H1 (cell line): ENCODE results near the gene MS4A8.

Source experiments
- EP300 ChIP-seq, 2 experiments: IDR thresholded peaks; 1 replicate in 1 of 2; 2 replicates in 1 of 2; pipeline ENCODE4 v1.6.1; 2011 to 2012; ENCODE audit warnings: low read depth in 2 of 2, low read length in 2 of 2, mild to moderate bottlenecking in 2 of 2, borderline replicate concordance in 1 of 2, inconsistent platforms in 1 of 2, moderate library complexity in 1 of 2
- GABPA ChIP-seq: IDR thresholded peaks from 2 replicates; pipeline ENCODE4 v1.6.1; 2011; ENCODE audit warnings: mild to moderate bottlenecking, low read length, moderate library complexity, borderline replicate concordance; ENCODE audit not compliant: insufficient read depth
- POLR2A ChIP-seq, 2 experiments: IDR thresholded peaks; 1 replicate in 1 of 2; 2 replicates in 1 of 2; pipeline ENCODE4 v1.6.1; 2011; ENCODE audit warnings: low read depth in 2 of 2, low read length in 2 of 2, mild to moderate bottlenecking in 2 of 2; ENCODE audit errors: control extremely low read depth in 1 of 2
- POLR2AphosphoS5 ChIP-seq: IDR thresholded peaks from 2 replicates; pipeline ENCODE4 v1.6.1; 2011; ENCODE audit warnings: low read depth, low read length
- RFX5 ChIP-seq: IDR thresholded peaks from 2 replicates; pipeline ENCODE4 v1.6.1; 2011; ENCODE audit warnings: low read depth, low read length, improper control_type of control experiment, borderline replicate concordance
- ZNF274 ChIP-seq: IDR thresholded peaks from 2 replicates; pipeline ENCODE4 v1.7.0; 2012; ENCODE audit warnings: low read length, borderline replicate concordance; ENCODE audit errors: extremely low read depth
- TF ChIP-seq, protein P1 (sequence below), 3 experiments: IDR thresholded peaks; 1 replicate in 2 of 3; 2 replicates in 1 of 3; pipeline versions ENCODE4 v1.5.1 to v1.6.1; 2011; ENCODE audit warnings: low read length in 3 of 3, mild to moderate bottlenecking in 3 of 3, inconsistent platforms in 2 of 3, low read depth in 1 of 3, moderate library complexity in 1 of 3; ENCODE audit not compliant: insufficient read depth in 1 of 3; ENCODE audit errors: control extremely low read depth in 1 of 3

DNA sequence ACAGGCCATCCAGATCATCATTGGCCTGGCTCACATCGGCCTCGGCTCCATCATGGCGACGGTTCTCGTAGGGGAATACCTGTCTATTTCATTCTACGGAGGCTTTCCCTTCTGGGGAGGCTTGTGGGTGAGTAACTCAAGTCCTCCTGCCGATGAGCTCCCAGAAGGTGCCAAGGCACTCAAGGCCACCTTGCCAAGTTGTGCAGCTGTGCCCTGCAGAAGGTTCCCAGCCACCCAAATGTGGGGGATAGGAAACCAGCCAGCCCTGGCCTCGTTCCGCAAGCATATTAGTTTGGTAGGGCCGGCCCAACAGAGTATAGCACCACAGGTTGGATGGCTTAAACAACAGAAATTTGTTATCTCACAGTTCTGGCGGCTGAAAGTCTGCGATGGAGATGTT is 4.0 kb downstream of the MS4A8 start:
- TF ChIP-seq ZNF274 (no peak), EP300 (IDR thresholded peaks at IDR 0.05; ENCODE audit: borderline replicate concordance in 1 of 2, low read depth in 2 of 2, low read length in 2 of 2) (no peak), RFX5 (no peak), POLR2A (IDR thresholded peaks at IDR 0.05; ENCODE audit: control extremely low read depth in 1 of 2, low read depth in 2 of 2, low read length in 2 of 2) (no peak), GABPA (no peak), POLR2AphosphoS5 (no peak)
- TF ChIP-seq, protein P1, sequence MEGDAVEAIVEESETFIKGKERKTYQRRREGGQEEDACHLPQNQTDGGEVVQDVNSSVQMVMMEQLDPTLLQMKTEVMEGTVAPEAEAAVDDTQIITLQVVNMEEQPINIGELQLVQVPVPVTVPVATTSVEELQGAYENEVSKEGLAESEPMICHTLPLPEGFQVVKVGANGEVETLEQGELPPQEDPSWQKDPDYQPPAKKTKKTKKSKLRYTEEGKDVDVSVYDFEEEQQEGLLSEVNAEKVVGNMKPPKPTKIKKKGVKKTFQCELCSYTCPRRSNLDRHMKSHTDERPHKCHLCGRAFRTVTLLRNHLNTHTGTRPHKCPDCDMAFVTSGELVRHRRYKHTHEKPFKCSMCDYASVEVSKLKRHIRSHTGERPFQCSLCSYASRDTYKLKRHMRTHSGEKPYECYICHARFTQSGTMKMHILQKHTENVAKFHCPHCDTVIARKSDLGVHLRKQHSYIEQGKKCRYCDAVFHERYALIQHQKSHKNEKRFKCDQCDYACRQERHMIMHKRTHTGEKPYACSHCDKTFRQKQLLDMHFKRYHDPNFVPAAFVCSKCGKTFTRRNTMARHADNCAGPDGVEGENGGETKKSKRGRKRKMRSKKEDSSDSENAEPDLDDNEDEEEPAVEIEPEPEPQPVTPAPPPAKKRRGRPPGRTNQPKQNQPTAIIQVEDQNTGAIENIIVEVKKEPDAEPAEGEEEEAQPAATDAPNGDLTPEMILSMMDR (IDR thresholded peaks at IDR 0.05; ENCODE audit: control extremely low read depth in 1 of 3, insufficient read depth in 1 of 3, low read depth in 1 of 3, low read length in 3 of 3): no peak
